HG03571 (cell line): ENCODE measurements around the gene SORBS2.

Source experiments
- ATAC-seq: cut with Tn5 transposase; IDR thresholded peaks from one replicate; pipeline ENCODE4 v1.9.1; 2021; ENCODE audit not compliant: unreplicated experiment

The SORBS2 gene

DNA sequence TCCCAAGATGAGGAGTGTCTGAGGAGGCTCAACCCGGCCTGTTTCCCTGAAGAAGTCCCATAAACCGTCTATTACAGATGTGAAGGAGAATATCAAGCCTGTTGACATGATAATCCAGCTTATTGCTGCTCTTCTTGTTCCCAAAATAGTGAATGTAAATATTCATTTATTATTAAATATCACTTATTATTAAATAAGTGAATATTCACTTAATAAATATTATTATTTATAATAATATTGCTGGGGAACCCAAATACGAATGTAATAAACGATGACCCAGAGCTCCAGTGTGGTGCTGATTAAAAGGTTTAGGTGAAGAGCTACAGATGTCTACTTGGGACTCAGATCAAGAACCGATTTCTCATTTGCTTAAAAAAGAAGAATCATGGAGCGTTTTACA lies 23.8 kb upstream of the SORBS2 start:
- no peak for ATAC-seq

DNA sequence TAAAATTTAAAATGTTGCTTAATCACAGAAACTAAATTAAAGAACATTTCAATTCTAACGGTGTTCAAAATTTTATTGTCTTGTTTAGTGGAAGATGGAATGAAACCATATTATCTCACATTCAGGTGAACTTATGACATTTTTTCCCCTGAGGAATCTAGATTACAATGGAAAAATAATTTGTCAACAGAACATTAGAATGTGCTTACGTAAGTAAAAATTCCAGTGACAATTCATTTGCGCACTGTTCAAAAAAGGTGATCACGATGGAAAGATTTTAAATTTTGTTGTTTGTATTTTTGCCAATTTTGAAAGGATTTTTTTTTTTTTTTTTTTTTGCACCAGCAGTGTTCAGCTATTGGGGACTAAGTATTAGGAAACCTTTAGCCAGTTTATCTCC lies 23.3 kb upstream of the SORBS2 start:
- ATAC-seq, result no peak

DNA sequence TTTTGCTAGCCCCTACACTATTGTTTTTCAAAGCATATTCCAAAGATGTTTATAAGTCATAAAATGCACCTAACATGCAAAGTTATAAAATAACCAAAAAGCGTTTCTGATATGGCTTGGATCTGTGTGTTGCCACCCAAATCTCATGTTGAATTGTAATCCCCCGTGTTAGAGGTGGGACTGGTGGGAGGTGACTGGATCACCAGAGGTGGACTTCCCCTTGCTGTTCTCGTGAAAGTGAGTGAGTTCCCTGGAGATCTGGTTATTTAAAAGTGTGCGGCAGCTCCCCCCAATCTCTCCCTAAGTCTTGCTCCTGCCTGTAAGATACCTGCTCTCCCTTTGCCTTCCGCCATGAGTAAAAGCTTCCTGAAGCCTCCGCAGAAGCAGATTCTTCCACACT lies 22.8 kb upstream of the SORBS2 start:
- no peak for ATAC-seq

DNA sequence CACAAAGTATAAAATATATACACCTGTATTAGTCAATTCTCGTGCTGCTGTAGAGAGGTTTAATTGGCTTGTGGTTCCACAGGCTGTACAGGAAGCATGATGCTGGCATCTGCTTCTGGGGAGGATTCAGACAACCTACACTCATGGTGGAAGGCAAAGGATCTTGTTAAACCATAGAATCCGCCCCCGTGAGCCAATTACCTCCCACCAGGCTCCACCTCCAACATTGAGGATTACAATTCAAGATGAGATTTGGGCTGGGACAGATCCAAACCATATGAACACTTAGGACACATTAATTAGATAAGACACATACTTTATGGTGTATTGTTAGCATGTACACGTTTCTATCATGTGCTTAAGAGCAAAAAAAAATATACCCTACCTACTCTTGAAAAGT lies 22.1 kb upstream of the SORBS2 start:
- ATAC-seq, result no peak

DNA sequence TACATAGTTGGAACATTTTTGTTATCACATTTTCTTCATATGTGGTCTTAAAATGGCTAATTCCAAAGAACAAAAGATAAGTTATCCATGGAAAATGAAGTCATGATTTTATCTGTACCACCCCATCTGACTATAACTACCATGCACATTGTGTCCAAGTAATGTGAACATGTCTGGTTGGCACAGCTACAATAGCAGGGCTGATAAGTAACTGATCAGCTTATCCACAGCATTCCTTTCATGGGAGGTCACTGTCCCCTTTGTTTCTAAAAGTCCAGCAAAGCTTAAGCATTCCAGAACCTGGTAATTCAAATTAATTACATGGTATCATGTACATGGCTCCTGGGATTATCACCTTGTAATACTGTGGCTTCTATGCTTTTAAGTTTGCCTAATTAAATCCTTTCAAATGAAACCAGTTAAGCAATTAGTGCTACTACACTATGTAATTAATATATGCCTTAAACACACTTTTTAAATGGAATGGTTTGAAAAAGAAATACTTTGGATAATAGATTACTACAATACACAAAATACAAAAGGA lies 21.1 kb upstream of the SORBS2 start:
- no peak for ATAC-seq

DNA sequence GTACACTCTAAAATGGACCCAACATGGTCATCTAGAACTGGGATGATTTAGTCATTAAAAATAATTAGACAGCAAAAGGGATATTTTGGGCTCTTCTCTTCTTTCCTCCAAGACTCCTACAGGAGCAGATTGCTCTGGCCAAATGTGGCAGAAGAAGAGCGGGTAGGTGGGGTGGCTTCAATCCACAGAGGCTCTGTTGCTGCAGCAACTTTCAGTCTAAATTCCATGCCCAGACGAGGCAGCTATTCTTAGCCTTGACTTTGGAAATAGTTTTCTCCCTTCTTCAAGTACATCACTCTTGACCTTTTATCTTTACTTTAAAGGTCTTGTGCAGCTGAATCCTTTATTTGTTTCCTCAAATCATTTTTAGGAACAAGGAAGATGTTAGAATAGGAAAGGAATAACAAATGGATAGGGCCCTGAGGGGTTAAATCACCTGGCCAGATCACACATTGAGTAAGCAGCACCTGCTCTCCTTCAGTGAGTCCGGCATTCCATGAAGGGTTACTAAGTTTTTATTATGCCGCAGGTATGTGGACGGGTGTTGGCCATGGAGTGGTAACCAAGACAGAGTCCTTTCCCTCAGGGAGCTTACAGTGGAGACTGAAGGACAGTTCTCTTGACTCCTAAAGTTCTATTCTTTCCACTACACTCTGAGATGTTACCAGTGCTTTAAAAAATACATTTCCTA lies 19.3 kb upstream of the SORBS2 start:
- no peak for ATAC-seq

DNA sequence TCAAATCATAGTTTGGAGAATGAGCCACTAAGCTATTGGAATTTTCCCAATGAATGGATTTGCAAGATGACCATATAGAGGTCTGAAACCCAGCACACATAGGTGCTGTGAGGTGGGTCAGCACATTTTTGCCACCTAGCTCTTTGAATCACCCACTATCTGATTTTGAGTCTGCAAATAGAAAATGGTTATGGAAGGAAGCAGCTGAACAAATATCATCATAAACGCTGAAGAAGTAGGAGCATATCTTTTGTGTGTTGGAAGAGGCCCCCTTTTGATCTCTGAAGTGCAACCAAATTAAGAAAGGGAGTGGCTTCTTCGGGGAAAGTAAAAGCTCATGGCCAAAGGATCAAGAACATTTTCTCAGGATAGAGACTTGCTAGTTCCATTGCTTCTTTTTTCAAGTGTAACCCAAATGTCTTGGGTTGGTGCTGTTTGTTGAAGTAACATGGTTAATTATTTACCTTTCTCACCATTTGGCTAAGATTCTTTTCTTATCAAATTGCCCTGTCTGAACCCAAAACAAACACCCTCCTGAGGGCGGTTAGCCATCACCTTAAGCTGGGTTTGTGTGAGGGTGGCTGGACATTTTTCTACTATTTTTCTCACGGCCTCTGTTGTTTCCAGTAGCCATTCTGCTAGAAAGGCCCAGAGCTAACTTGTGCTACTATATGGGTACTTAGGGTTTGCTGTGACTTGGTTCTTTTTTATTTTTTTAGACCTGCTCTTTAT lies 18.4 kb upstream of the SORBS2 start:
- no peak for ATAC-seq

DNA sequence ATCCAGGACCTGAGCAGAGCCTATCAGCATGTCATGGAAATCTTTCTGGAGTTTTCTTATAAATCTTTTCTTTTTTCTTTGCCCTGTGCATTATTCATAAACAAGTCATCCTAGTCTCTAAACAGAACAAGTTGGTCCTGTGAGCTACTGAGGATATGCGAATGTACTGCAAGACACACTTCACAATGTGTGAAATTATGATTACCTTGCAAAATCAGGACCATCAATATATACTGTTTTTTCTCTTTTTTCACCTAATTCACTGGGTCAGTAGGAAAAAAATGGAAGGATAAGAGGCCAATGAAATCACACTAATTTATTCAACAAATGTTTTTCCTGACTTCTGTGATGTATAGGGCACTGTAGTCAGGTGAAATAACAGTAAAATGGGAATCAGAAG lies 14.4 kb upstream of the SORBS2 start:
- no peak for ATAC-seq

DNA sequence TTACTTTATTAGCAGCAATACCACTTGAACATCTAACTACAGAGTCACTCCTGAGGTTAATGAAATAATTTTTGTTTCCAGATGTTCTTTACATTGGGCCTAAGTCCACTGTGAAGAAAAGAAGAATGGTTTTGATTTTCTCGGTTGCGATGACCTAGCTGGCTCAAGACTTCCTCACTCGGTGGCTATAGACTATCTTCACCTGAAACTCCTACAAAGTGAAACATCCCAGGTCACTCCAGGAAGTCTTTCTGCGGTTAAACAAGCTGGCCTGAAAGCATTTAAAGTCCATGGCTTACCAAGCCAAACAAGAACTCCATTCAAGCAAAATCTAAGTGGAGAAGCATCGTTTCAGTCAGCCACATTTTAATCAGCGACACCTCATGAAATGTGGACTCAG lies 13.7 kb upstream of the SORBS2 start:
- ATAC-seq, result no peak

DNA sequence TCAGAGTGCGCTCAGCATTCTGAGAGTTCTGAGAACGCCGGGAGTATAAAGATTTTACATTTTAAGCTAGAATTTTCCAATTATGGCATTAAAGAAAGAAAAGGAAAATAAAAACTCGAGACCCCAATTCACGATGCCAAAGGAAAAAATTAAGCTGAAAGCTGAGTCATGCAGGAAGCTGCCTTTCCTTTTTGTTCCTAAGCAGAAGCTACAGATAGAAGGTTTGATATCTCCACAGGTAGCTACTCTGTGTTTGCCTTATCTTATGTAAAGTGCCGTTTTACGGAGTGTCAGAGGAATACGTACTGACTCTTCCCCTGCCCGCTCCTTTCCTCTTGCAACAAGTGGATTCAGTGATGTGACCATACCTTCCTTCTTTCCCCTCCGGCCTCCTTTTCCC lies 10.8 kb upstream of the SORBS2 start:
- no peak for ATAC-seq

DNA sequence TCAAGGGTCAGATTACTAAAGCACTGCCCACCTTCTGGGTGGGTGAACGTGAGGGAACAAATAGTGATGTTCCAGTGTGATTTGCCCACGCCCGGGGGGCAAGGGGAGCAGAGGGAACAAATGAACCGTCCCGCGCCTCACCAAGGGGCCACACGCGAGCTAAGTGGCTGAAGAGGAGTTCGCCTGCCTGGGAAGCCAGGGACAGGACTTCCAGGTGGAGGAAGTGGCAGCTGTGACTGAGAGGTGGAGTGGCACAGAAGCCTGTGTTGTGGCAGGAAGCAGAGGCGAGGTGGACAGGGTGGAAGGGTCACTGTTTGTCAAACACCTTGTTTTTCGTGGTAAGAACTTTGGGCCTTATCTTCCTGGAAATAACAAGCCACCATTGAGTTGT lies 9.0 kb upstream of the SORBS2 start:
- ATAC-seq, result no peak

DNA sequence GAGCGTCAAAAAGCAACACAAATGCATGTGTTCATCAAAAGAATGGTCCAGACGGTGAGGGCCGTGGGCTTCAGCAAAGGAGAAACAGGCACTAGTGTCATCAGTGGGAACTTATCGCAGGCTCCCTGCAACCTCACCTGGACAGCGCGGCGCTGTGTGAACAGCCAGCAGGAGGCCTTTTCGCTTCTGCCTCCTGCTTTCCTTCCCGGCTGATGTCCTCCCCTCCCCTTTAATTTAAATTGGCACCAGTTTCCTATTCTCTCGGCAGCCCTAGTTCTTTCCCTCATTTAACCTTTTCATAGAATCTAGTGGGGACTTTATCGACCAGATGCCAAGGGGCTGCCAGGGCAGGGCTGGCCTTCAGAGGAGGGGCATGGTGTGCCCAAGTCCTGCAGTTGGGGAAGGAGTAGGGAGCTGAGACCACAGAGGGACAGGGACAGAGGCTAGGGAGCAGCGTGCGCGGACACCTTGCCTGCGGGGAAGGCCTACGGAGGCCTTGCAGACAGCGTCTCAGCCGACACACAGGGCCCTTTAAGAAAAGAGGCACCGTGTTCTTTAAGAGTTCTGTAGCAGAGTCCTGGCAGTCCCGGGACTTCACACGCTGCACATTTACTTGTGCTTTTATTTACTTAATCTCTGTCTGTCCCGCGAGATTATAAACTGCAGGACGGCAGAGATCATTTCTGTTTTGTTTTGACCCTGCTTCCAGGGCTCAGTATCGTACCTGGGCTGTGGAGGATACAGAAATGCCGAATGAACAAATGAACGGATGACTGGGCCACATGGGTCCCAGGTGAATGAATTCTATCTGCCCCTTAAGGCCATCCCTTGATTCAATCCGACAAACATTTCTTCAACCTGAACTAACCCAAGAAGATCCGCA lies 8.4 kb upstream of the SORBS2 start:
- no peak for ATAC-seq

DNA sequence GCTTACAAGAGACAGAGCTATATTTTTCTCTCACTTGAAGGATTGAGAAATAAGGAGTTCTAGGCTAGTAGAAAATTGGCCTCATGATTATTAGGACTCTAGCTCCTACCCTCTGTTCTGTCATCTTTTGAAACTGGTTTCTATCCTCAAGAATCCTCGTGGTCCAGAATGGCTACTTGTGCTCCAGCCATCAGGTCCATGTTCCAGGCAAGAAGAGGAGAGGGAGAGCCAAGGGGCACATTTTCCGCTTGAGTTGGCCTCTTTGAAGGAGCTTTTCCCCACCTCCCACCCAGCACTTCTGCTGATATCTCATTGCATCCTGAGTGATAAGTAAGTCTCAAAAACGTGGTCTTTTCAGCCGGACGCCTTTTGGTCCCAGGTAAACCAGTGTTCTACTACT lies 7.2 kb upstream of the SORBS2 start:
- no peak for ATAC-seq

DNA sequence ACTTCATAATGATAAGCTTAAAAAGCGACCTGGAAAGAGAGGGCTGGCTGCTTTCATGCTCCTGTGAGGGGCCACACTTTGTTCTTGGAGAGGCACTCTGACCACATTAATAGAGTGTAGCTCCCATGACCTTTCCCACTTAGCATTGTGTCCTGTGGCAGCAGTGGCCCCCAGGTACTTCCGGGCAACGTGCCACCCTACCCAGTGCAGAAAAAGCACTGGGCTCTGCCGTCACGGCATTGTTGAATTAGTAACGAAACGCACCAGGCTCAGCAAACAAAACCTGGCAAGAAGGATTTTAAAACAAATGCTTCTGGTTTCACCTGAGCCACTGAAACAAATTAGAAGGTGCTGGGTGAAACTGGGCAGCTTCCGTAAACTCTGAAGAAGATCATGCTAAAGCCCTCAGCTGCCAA lies 5.4 kb upstream of the SORBS2 start:
- no peak for ATAC-seq

DNA sequence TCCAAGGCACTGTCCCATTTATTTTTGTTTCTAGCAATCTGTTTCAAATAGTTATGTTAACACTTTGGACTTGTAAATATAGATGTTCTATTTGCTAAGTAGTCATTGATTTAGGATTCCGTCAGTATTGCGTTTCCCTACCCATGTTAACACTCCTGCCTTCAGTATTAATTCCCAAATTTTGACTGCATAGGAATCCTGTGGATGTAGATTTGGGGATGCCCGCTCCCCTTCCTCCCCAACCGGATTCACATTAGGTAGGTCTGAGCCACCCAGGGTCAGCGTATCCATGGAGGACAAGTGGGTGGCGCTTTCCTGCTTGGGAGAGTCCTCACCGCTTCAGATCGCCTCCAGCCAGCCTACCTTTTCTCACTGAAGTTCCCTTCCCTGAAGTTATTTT lies 1.1 kb upstream of the SORBS2 start:
- no peak for ATAC-seq

DNA sequence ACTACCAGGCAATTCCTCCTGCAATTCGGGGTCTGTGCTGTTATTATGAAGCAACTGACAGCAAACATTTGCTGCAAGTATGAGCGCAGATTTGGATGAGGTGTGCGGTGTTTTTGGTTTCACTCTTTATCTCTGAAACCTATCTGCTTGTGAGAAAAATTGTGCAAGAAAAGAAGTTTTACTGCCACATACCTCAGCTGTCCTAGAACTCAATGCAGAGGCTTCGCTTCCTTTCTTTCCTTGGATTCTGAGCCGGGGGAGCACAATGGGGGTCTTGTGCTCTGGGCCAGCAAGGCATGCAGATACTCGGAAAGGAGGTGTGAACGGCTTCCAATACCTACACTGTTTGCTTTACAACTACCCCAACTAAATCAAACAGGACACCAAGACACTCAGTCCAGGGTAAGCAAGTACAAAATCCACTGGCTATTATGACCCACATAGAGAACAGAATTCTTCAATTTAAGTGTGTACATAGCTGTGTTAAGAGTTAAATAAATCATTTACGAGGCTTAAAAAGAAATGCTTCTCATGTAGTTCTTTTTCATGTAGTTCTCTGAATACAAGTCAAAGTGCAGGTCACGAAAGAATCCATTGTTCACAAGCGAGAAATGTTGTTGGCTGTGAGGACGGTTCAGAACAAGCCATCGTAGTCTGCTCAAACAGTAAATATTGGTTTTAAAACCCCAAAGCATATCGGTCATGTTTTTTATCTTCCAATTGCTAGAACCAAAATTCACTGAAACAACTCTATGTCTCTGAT lies 1.1 kb downstream of the SORBS2 start:
- ATAC-seq, result no peak

DNA sequence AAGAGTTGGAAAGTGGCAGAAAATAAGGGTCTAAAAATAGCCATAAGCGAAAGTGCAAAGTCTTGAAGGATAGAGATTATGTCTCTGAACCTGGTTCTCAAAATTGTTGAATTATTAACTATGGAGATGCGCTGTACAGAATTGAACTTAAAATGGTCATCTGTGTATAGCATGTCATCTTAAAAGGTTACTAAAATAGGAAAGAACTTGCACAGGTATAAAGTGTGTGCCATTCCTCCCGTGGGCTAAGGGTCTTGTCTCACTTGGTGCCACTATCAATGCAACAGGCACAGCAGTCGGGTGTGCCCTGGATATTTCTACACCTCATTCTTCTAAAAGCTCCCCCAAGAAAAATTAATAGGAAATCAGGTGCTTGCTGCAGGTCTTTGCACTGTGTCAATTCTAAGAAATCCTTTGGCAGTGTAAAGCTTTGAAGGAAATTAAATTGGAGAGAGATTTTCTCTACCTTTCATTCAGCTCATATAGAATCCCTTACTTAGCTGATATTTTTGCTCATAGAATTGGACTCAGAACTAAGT lies 2.4 kb downstream of the SORBS2 start:
- ATAC-seq, result no peak

DNA sequence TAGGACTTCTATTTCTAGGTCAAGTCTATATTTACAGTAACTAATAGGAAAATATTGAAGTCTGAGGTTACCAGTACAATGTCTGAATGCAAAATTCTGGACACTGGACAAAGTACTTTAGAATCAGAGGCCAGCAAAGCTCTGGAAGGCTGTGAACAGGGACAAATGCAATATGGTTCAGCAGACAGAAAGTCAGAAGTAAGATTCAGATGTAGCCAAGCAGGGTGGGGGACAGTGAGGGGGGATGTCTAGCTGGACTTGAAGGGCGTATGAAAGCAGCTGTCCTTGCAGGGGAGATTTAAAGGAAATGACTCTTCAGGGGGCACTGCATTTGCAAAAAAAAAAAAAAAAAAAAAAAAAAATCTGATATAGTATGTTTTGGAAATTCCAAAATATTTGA lies 2.9 kb downstream of the SORBS2 start:
- no peak for ATAC-seq

DNA sequence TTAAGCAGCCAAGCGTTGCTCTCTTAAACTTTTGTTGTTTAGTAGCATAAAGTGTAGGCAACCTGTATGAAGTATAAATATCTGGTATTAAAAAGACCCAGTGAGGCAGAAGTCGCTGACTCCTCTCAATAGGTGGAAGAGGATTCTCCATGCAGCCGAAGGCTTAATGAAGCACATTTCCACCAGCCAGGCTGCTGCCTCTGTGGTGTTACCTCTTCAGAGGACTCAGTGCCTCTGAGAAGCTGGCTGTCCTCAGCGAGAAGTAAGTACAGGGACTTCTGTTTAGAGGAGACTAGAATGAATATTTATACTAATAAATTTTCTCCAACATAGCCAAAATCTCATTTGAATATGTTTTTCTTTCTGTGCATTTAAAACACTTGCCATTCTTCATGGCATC lies 6.0 kb downstream of the SORBS2 start:
- no peak for ATAC-seq

DNA sequence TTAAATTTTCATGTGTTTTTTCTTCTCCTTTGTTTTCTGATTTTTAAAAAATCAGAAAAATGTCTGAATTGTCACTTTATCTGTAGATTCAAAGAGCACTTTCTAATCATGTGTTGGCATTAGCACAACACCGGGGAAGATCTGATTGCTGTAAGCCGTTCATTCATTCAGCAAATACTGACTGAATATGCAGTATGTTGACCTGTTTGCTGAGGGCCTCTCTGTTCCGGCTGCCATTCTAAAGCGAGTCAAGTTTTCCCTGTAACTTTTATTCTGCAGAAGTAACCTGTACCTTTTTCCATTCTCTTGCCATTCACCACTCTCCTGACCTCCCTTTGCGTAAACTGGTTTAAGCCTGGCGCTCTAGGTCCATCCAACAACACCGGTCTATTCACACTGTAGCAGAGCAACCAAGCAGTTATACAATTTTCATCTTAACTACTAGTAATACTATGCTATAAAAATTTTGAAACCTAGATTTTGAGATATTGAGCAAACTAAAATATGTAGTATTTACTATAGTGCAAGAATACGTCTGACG lies 6.7 kb downstream of the SORBS2 start:
- ATAC-seq, result no peak
